GM12864 (cell line): ENCODE measurements around the gene PRELID1.
"Not testable (repeated sequence)": the region's sequence is repeated elsewhere in the genome, so short reads cannot be mapped to it uniquely, and the experiment has no call there.

Source experiments
- DNase-seq: peaks from one replicate; pipeline ENCODE4 v3.0.0-alpha.2; 2011; ENCODE audit warnings: low read depth
- H3K4me3 ChIP-seq: 2 replicates; pipeline ENCODE4 v1.5.1; 2011; ENCODE audit warnings: mild to moderate bottlenecking, low read depth, low read length, control low read depth
- TF ChIP-seq, protein P1 (sequence below): IDR thresholded peaks from 2 replicates; pipeline ENCODE4 v1.5.1; 2011; ENCODE audit warnings: low read depth, mild to moderate bottlenecking, moderate library complexity, low read length, control low read depth, inconsistent platforms; ENCODE audit errors: missing control alignments

The PRELID1 gene

GRCh38 chr5:177335701-177336065 lies 32.1 kb downstream of the PRELID1 start:
- no peak for DNase-seq
- TF ChIP-seq, protein P1, sequence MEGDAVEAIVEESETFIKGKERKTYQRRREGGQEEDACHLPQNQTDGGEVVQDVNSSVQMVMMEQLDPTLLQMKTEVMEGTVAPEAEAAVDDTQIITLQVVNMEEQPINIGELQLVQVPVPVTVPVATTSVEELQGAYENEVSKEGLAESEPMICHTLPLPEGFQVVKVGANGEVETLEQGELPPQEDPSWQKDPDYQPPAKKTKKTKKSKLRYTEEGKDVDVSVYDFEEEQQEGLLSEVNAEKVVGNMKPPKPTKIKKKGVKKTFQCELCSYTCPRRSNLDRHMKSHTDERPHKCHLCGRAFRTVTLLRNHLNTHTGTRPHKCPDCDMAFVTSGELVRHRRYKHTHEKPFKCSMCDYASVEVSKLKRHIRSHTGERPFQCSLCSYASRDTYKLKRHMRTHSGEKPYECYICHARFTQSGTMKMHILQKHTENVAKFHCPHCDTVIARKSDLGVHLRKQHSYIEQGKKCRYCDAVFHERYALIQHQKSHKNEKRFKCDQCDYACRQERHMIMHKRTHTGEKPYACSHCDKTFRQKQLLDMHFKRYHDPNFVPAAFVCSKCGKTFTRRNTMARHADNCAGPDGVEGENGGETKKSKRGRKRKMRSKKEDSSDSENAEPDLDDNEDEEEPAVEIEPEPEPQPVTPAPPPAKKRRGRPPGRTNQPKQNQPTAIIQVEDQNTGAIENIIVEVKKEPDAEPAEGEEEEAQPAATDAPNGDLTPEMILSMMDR, result no peak
- H3K4me3 ChIP-seq, result no peak overlapping the region

GRCh38 chr5:177336112-177336511 lies 32.5 kb downstream of the PRELID1 start:
- TF ChIP-seq, protein P1, result peak; percentile 41
- H3K4me3 ChIP-seq, result no peak overlapping the region
- no peak for DNase-seq

- DNase-seq, result no peak
- H3K4me3 ChIP-seq, result no peak overlapping the region
- TF ChIP-seq, protein P1, result no peak
Observed at GRCh38 chr5:177336603-177337494, 33.2 kb downstream of the PRELID1 start.

GRCh38 chr5:177338251-177339106 lies 34.9 kb downstream of the PRELID1 start:
- H3K4me3 ChIP-seq, result no peak overlapping the region
- TF ChIP-seq, protein P1, result no peak
- DNase-seq, result no peak

- no peak overlapping the region for H3K4me3 ChIP-seq
- no peak for DNase-seq
Observed at GRCh38 chr5:177339107-177339638, 35.6 kb downstream of the PRELID1 start.

DNA sequence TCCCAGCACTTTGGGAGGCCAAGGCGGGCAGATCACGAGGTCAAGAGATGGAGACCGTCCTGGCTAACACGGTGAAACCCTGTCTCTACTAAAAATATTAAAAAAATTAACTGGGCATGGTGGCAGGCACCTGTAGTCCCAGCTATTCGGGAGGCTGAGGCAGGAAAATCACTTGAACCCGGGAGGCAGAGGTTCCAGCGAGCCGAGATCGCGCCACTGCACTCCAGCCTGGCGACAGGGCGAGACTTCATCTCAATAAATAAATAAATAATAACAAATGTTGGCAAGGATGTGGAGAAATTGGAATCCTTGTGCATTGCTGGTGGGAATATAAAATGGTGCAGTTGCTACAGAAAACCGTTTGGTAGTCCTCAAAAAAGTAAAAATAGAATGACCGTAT lies 39.4 kb downstream of the PRELID1 start:
- H3K4me3 ChIP-seq, DNase-seq: not testable (repeated sequence)

More at GRCh38 chr5:177339107-177339638, 35.6 kb downstream of the PRELID1 start:
- TF ChIP-seq, protein P1, result no peak

DNA sequence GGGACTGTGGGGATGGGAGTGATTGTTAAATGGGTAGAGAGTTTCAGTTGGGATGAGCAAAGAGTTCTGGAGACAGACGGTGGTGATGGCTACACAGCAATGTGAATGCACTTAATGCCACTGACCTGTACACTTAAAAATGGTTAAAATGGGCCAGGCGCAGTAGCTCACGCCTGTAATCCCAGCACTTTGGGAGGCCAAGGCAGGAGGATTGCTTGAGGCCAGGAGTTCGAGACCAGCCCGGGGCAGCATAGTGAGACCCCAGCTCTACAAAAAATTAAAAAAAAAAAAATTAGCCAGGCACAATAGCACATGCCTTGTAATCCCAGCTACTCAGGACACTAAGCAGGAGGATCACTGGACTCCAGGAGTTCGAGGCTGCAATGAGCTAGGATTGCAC lies 40.2 kb downstream of the PRELID1 start:
- TF ChIP-seq, protein P1, result no peak
- no peak overlapping the region for H3K4me3 ChIP-seq
- no peak for DNase-seq
